NCI-H446 treated with DMSO at 0.1 percent for 48 hours (cell line): ENCODE measurements around the gene WDR81.
A peak's percentile ranks its signal among the peaks of the same experiment; 100 is the strongest.
"Not testable (repeated sequence)": the region's sequence is repeated elsewhere in the genome, so short reads cannot be mapped to it uniquely, and the experiment has no call there.

Experiments used
- DNase-seq: peaks from one replicate; lab custom pipeline; 2025; lab: John Stamatoyannopoulos, UW

Gene WDR81

DNA sequence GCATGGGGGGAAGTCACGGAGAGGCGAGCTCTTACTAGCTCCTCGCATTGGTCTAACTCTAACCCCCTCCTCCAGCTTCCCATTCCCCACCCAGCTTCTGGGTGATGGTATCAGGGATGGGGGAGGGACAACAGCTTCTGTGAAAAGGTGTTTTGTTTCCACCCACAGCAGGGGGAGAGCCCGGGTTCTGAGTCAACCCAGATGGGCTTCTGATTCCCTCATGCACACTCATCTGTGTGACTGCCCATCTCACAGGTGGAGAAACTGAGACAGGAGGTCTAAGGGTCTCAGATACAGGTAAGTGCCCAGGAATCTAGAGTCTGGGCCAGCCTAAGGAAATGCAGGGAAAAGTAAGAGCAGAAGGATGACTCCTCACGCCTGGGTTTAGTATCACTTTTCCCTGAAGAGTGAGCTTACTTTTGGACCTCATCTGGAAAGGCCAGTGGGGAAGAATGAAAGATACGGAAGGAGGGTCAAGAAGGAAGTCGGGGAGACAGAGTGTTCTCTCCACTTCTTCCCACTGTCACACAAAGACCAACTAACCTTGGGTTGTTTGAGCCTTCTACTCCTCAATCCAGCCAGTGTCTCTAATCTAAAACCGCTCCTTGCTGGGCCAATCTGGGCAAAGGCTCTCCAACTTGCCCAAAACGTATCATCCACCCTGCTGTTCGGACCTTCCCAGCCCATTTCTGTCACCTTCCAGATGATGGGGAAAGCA lies 11.2 kb upstream of the WDR81 start:
- no peak for DNase-seq

DNA sequence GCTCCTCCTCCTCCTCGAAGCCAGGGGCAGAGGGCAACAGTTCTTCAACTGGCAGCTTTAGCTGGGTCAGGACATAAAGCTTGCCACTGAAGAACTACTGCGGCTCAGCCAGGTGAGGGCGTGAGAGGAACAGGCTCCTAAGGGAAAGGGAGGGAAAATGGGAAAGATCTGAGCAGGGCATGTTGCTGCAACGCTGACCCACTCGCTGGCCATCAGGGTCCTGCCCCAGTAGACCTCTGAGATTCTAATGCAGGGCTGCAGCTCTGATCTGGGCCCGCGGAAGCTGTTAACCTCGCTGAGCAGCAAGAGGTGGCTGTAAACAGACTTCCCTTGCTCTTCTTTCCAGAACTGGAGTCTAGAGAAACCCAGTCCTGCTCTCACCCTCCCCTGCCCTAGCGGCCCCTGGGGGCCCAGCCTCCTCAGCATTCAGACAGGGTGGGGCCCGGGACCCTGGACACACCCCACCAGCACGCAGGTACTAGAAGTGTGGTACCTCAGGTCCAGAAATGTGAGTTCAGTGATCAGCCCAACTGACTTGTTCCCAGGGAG lies 10.6 kb upstream of the WDR81 start:
- no peak for DNase-seq

DNA sequence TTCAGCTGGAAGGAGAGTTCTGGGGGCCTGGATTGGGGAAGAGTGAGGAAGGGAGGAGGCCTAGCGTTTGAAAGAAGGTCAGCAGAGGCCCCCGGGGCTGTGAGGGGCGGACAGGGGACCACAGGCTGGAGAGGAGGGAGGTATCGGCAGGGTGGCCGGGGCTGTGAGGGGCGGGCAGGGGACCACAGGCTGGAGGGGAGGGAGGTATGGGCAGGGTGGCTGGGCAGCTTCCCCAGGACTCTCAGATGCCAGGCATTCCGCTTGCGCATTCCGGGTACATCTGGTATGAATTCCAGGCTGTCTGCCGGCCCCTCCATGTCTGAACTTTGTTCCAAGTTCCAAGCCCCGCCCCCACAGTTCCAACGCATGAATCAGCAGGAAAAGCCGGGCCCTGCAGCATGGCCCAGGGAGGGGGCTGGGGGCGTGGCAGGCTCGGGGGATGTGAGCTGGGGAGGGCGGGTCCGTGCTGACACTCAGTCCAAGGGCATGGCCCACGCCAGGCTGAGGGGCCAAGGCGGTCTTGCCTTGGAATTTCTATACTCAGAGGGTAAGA lies 10.0 kb upstream of the WDR81 start:
- DNase-seq = peak; percentile 71

DNA sequence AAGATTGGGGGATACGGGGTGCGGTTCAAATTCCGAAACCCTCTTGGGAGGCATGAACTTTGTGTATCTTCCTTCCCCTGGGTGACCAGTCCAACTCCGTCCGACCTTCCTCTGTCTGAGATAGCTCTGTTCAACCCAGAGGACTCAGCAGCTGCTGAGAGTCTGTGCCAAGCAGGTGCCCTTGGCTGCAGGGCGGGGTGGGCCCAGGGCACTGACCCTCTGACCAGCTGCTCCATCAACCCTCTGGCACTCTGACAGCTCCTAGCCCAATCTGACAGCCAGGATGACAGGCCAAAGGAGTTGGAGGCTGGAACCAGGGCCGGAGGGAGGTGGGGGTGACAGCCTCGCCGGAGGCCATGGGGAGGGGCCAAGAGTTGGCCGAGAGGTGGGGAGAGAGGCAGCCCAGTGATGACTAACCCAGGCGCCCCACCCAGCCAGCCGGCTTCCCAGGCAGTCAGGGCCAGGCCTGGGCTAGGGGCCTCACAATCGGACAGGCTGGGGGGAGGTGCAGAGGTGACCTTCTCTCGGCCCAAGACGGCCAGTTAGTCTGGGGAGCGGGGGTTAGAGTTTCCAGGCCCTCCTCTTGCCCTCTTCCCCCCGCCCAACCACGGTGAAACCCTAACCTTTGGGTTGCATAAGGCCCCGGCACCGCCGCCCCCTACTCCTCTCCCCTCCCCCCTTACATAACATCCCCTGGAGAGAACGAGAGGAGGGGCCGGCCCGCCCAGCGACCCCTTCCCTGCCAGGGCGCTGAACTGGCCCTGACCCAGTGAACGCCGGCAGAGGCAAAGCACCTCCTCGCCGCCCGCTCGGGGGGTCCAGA lies 9.3 kb upstream of the WDR81 start:
- peak; percentile 28 for DNase-seq

DNA sequence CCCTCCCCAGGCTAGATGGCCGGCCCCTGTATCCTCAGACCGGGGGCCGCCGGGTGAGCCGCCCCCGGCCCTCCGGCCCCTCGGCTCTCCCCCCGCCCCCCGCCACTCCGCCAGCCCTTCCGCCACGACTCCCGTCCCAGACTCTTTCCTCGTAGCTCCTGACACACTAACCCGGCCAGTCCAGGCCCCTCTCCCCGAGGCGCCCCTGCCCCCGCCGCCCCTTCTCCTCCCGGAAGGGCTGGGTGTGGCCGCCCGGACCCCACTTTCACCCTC lies 8.8 kb upstream of the WDR81 start:
- no peak for DNase-seq

DNA sequence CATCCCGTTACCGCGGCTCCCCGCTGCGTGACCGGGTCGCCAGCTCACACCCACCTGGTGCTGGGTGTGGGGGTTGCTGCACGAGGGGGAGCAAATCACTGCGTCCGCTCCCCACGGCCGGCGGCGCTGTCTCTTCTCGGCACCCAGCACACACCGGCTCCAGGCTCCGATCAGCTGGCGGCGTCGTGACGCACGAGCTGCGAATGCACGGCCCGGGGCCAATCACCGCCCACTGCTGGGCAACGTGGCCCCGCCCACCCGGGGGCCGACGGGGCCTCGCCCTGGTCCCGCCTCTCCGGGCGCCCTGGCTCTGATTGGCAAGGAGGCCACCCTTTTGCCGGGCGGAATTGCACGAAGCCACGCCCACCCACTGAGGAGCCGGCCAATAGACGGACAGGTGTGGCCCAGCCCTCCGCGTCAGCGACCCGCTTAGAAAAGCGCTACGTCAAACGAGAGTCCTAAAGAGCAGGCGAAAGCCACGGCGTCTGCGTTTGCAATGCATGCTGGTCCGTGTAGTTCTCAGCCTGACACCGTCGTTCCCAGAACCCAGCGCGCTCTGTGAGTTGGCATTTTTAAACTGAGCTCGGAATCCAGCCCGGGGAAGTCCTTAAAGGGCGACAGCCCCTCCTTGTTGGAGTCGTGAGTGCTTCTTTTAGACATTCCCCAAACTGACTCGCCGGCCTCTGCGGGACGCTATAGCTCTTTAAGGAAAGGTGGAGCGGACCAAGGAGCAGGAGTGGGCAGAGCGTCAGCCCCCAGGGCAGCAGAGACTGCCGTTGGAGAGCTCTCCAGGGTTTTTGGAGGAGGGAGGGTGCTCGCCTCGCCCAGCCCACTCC lies 8.2 kb upstream of the WDR81 start:
- peak; percentile 99 for DNase-seq

DNA sequence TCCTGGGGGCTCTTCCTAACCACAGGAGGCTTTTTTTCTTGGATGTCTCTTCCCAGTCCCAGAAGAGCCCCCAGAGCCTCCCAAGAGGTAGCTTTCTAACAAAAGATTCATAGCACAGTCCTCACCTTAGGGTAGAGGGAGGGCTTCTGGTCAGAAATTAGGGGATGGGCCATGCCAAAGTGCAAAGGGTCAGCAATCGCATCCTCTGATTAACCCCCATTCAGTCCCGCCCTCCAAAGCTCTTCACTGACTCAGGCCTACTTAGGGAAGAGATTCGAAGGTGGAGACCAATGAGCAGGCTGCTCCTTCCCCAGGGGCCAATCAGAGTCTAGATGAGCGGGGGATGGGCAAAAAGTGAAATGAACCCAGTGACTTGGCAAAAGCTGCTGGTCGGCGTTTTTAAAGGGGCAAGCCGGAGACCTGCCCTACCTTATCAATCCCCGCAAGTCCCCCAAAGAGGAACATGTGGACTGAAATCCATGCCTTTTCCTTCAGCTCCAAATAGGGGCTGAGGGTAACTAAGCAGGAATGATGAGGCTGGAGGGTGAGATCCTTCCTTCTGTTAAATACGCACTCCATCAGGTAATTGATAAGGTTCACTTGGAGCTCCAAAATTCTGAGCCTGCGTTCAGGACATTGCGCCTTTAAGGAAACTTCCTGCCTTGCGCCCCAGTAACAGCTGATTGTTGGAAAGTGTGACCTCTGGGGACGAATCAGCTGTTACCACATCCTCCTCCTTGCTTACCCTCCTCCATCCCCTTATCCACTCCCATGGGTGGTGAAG lies 7.4 kb upstream of the WDR81 start:
- peak; percentile 93 for DNase-seq

DNA sequence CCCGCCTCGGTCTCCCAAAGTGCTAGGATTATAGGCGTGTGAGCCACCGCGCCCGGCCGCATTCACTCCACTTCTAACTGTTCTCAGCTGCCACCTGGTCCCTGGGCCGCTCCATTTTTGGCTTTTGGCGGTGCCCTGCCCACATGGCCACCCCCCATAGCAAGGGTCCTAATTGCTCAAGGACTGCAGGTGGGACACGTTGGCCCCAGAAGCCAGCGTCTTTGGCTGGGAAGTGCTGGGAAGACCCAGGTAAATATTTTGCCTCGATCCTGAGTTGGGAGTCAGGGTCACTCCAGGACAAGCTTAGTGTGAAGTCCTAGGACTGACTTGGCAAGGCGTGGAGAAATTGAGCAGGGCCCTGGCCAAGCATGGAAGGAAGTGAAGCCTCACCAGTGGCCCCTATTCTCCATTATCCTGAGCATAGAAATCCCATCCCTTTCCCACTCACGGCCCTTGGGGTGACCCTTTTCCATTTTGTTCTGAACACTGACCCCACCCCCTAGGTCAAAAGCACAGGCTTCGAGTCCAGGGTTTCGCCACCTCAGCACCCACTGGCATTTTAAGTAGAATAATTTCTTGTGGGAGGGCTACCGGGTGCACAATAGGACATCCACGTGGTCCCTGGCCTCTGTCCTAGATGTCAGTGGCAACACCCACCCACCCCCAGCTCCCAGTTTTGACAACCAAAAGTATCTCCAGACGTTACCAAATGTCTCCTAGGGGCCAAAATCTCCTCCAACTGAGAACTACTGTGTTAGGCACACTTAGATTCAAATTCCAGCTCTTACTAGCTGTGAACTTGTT lies 5.9 kb upstream of the WDR81 start:
- DNase-seq = no peak

DNA sequence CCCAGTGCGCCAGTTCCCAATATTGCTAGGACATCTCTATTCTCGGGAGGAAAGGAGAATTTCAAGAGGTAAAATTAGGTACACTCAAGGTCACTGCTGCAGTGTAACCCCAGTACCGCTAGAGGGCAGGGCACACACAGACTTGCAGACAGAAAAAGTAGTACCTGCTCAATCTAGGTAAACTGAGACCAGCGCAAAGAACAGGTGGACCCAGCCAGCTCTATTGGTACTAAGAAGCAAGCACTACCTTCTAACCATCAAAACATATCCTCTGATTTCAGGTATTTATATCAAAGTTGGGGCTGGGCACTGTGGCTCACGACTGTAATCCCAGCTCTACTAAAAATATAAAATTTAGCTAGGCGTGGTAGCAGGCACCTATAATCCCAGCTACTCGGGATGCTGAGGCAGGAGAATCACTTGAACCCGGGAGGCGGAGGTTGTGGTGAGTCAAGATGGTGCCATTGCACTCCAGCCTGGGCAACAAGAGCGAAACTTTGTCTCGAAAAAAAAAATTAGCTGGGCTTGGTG lies 3.6 kb upstream of the WDR81 start:
- DNase-seq = no peak

DNA sequence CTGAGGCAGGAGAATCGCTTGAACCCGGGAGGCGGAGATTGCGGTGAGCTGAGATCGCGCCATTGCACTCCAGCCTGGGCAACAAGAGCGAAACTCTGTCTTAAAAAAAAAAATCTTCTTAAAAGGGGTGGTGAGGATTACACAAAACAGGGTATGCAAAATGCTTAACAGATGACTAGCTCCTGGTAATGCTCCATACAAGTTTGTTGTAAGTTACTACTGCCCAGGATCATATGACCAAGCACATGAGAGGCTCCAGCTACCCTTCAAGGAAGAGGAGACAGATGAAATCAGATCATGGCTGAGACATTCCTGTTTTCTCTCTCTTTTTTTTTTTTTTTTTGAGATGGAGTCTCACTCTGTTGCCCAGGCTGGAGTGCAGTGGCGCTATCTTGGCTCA lies 2.5 kb upstream of the WDR81 start:
- DNase-seq = not testable (repeated sequence)

DNA sequence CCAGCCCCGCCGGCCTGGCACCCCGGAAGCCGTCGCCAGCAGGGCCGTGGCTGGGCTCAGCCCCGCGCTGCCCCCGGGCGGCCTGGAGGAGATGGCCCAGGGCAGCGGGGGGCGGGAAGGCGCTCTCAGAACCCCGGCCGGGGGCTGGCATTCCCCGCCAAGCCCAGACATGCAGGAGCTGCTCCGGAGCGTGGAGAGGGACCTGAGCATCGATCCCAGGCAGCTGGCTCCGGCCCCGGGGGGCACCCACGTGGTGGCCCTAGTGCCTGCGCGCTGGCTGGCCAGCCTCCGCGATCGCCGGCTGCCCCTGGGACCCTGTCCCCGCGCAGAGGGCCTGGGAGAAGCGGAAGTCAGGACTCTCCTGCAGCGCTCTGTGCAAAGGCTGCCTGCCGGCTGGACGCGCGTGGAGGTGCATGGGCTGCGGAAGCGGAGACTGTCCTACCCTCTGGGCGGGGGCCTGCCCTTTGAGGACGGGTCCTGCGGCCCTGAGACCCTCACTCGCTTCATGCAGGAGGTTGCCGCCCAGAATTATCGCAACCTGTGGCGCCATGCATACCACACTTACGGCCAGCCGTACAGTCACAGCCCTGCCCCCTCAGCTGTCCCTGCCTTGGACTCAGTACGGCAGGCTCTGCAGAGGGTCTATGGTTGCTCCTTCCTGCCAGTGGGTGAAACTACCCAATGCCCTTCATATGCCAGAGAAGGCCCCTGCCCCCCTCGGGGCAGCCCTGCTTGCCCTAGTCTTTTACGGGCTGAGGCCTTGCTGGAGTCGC lies 551 bp downstream of the WDR81 start:
- DNase-seq = no peak

DNA sequence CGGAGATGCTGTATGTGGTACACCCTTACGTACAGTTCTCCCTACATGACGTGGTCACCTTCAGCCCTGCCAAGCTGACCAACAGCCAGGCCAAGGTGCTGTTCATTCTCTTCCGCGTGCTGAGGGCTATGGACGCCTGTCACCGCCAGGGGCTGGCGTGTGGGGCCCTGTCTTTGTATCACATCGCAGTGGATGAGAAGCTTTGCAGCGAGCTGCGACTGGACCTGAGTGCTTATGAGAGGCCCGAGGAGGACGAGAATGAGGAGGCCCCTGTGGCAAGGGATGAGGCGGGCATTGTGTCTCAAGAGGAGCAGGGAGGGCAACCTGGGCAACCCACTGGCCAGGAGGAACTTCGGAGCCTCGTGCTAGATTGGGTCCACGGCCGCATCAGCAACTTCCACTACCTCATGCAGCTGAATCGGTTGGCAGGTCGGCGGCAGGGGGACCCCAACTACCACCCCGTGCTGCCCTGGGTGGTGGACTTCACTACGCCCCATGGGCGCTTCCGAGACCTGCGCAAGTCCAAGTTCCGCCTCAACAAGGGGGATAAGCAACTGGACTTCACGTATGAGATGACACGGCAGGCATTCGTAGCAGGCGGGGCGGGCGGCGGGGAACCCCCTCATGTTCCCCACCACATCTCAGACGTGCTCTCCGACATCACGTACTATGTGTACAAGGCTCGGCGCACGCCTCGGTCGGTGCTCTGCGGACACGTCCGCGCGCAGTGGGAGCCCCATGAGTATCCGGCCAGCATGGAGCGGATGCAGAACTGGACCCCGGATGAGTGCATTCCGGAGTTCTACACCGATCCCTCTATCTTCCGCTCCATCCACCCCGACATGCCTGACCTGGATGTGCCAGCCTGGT lies 1.4 kb downstream of the WDR81 start:
- no peak for DNase-seq

DNA sequence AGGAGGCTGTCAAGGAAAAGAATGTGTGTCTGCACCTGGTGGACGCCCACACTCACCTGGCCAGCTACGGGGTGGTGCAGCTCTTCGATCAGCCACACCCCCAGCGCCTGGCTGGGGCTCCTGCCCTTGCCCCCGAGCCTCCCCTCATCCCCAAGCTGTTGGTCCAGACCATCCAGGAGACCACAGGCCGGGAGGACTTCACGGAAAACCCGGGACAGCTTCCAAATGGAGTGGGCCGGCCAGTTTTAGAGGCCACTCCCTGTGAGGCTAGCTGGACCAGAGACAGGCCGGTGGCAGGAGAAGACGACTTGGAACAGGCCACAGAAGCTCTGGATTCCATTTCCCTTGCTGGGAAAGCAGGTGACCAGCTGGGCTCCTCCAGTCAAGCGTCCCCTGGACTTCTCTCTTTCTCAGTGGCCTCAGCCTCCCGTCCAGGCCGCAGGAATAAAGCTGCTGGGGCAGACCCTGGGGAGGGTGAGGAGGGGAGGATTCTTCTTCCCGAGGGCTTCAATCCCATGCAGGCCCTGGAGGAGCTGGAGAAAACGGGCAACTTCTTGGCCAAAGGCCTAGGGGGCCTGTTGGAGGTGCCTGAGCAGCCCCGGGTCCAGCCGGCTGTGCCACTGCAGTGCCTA lies 2.2 kb downstream of the WDR81 start:
- no peak for DNase-seq

DNA sequence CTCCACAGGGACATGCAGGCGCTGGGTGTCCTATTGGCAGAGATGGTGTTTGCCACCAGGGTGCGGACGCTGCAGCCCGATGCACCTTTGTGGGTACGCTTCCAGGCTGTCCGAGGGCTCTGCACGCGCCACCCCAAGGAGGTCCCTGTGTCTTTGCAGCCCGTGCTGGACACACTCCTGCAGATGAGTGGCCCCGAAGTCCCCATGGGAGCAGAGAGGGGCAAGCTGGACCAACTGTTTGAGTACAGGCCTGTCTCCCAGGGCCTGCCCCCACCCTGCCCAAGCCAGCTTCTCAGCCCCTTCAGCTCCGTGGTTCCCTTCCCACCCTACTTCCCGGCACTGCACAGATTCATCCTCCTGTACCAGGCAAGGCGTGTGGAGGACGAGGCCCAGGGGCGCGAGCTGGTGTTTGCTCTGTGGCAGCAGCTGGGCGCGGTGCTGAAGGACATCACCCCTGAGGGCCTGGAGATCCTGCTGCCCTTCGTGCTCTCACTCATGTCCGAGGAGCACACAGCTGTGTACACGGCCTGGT lies 2.8 kb downstream of the WDR81 start:
- DNase-seq = no peak

DNA sequence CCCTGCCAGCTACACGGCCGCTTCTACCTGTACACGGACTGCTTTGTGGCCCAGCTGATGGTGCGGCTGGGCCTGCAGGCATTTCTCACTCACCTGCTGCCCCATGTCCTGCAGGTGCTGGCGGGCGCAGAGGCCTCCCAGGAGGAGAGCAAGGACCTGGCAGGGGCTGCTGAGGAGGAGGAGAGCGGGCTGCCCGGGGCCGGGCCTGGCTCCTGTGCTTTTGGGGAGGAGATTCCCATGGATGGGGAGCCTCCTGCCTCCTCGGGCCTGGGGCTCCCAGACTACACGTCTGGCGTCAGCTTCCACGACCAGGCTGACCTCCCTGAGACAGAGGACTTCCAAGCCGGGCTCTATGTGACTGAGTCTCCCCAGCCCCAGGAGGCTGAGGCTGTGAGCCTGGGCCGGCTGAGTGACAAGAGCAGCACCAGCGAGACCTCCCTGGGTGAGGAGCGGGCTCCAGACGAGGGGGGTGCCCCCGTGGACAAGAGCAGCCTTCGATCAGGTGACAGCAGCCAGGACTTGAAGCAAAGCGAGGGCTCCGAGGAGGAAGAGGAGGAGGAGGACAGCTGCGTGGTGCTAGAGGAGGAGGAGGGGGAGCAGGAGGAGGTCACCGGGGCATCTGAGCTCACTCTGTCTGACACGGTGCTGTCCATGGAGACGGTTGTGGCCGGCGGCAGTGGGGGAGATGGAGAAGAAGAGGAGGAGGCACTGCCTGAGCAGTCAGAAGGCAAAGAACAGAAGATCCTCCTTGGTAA lies 3.5 kb downstream of the WDR81 start:
- DNase-seq = no peak

DNA sequence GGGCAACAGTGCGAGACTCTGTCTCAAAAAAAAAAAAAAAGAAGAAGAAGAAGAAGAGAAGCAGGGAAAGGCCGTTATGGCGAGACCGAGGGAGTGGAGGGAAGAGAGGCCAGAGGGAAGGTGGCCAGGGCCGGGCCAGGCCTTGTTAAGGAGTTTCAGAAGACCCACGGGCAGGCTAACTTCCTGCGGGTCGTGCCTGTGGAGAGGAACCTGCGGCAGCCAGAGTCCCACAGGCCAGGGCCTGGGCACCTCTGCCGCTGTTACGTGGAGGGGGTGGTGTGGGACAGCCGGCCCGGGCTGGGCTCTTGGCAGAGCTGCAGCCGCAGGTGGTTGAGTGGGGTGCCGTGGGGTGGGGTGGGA lies 5.4 kb downstream of the WDR81 start:
- DNase-seq = no peak
